ENCODE data around the gene ENKUR. TPM values are rescaled to one million over a fixed set of nuclear protein-coding genes. Genes with fewer than 3 reads are reported as not detected.
A peak's percentile ranks its signal among the peaks of the same experiment; 100 is the strongest.

Gene ENKUR
- total RNA-seq, 6 experiments from 2014 or later = 0.15 to 1.00 (median 0.27) TPM

- no peak for DNase-seq
- ATAC-seq = no peak
- TF ChIP-seq CTCF (IDR thresholded peaks at IDR 0.05) (no peak), POLR2A (IDR thresholded peaks at IDR 0.05) (no peak)
- Histone ChIP-seq H3K27me3 (no peaks in the 10 kb centered on the region), H3K4me1 (no peaks in the 10 kb centered on the region), H3K9me3 (no peaks in the 10 kb centered on the region), H3K27ac (no peak overlapping the region), H3K36me3 (no peaks in the 10 kb centered on the region), H3K4me3 (no peak overlapping the region)
- intact Hi-C loops (cut with DNase I) = no loop called here
- WGBS (ENCODE audit: insufficient coverage, low coverage, low lambda C conversion rate, missing lambda C conversion rate) = no CpG with 5 or more reads among the region's 1 CpG
Observed at GRCh38 chr10:24982319-24983112, 33.4 kb downstream of the ENKUR start.

GRCh38 chr10:24981161-24981710, 34.7 kb downstream of the ENKUR start:
- 90% methylated on average over 5 of the region's 5 CpGs for WGBS (ENCODE audit: insufficient coverage, low coverage, low lambda C conversion rate, missing lambda C conversion rate)
- no peak for DNase-seq
- H3K27ac ChIP-seq = no peak overlapping the region

GRCh38 chr10:24979685-24980084, 36.3 kb downstream of the ENKUR start:
- intact Hi-C loops (cut with DNase I) = no loop called here
- no peak for ATAC-seq

More at GRCh38 chr10:24981161-24981710, 34.7 kb downstream of the ENKUR start:
- no peak for TF ChIP-seq POLR2A (IDR thresholded peaks at IDR 0.05)
- no peak for TF ChIP-seq CTCF (IDR thresholded peaks at IDR 0.05)
- no peaks in the 10 kb centered on the region for H3K9me3 ChIP-seq
- no peaks in the 10 kb centered on the region for H3K4me1 ChIP-seq
- ATAC-seq = no peak
- H3K36me3 ChIP-seq = no peaks in the 10 kb centered on the region
- H3K4me3 ChIP-seq = no peak overlapping the region
- intact Hi-C loops (cut with DNase I) = no loop called here
- H3K27me3 ChIP-seq = no peaks in the 10 kb centered on the region

GRCh38 chr10:24974976-24975375, 41.0 kb downstream of the ENKUR start:
- H3K36me3 ChIP-seq = no peaks in the 10 kb centered on the region
- H3K9me3 ChIP-seq = no peaks in the 10 kb centered on the region
- DNase-seq (peak in 1 of 3 donors; percentile 27), ATAC-seq (peak; percentile 57 to 87 (median 72))
- TF ChIP-seq POLR2A (IDR thresholded peaks at IDR 0.05) (no peak), CTCF (IDR thresholded peaks at IDR 0.05) (no peak)
- H3K4me3 ChIP-seq = no peak overlapping the region
- no peaks in the 10 kb centered on the region for H3K27me3 ChIP-seq
- intact Hi-C loops (cut with DNase I) = no loop called here
- 38% methylated on average over 2 of the region's 2 CpGs for WGBS (ENCODE audit: insufficient coverage, low coverage, low lambda C conversion rate, missing lambda C conversion rate)
- peaks cover 0 to 6% (median 0%) of the 10 kb centered on the region in 4 donors for H3K4me1 ChIP-seq
- H3K27ac ChIP-seq = no peak overlapping the region

More at GRCh38 chr10:24979685-24980084, 36.3 kb downstream of the ENKUR start:
- TF ChIP-seq CTCF (IDR thresholded peaks at IDR 0.05) (no peak), POLR2A (IDR thresholded peaks at IDR 0.05) (no peak)
- H3K4me1 ChIP-seq = peaks cover 0 to 2% (median 0%) of the 10 kb centered on the region in 4 donors
- 93% methylated on average over 4 of the region's 4 CpGs for WGBS (ENCODE audit: insufficient coverage, low coverage, low lambda C conversion rate, missing lambda C conversion rate)
- H3K27me3 ChIP-seq = no peaks in the 10 kb centered on the region
- H3K27ac ChIP-seq = no peak overlapping the region
- H3K9me3 ChIP-seq = no peaks in the 10 kb centered on the region
- no peaks in the 10 kb centered on the region for H3K36me3 ChIP-seq
- DNase-seq = no peak
- H3K4me3 ChIP-seq = no peak overlapping the region

All from right lobe of liver (tissue), 6 donors.